Naive thymus-derived CD4-positive, alpha-beta T cell (primary cell): Measurements from ENCODE around the gene GBX1. TPM values are rescaled to one million over a fixed set of nuclear protein-coding genes. Genes with fewer than 3 reads are reported as not detected.

Experiments
- ATAC-seq: fragments of 150-1000 bp; cut with Tn5 transposase; 2 replicates; pipeline ENCODE4 v1.10.0; 2021; ENCODE audit warnings: mild to moderate bottlenecking, moderate library complexity
- CTCF ChIA-PET: fragments of 350-600 bp; sonication (Branson Sonifier 250); formaldehyde crosslinking; loops from one replicate; lab custom pipeline; 2021; ENCODE audit warnings: antibody characterized with exemption; lab: Charles Lee
- POLR2A ChIA-PET: fragments of 350-600 bp; sonication (Branson Sonifier 250); formaldehyde crosslinking; loops from one replicate; lab custom pipeline; 2021; ENCODE audit warnings: antibody characterized with exemption, inconsistent platforms; lab: Charles Lee
- DNase-seq, 9 donors: peaks; one replicate each; pipeline versions ENCODE4 v3.0.0 to v3.0.0-alpha.2; 2020 to 2022; ENCODE audit warnings: mixed read lengths in 1 of 9
- H3K27ac ChIP-seq: one replicate; pipeline ENCODE4 v1.7.0; 2013; ENCODE audit warnings: mild to moderate bottlenecking, low read depth, low read length, moderate library complexity
- H3K27me3 ChIP-seq, 2 donors: one replicate each; pipeline ENCODE4 v1.7.0; 2013; ENCODE audit warnings: low read length in 2 of 2, mild to moderate bottlenecking in 2 of 2, moderate library complexity in 2 of 2; ENCODE audit not compliant: control insufficient read depth in 2 of 2, insufficient read depth in 2 of 2
- H3K36me3 ChIP-seq, 3 experiments: 1 replicate in 2 of 3; 2 replicates in 1 of 3; pipeline ENCODE4 v1.7.0; 2013; ENCODE audit warnings: low read length in 3 of 3, mild to moderate bottlenecking in 3 of 3, moderate library complexity in 1 of 3; ENCODE audit not compliant: insufficient read depth in 3 of 3, control insufficient read depth in 2 of 3
- H3K4me1 ChIP-seq, 2 donors: one replicate each; pipeline ENCODE4 v1.7.0; 2013; ENCODE audit warnings: low read length in 2 of 2, mild to moderate bottlenecking in 2 of 2, moderate library complexity in 1 of 2; ENCODE audit not compliant: control insufficient read depth in 2 of 2, insufficient read depth in 2 of 2
- H3K4me3 ChIP-seq: 2 replicates; pipeline ENCODE4 v1.7.0; 2013; ENCODE audit warnings: mild to moderate bottlenecking, low read length
- H3K9me3 ChIP-seq, 3 experiments: 1 replicate in 2 of 3; 2 replicates in 1 of 3; pipeline ENCODE4 v1.7.0; 2013; ENCODE audit warnings: low read length in 3 of 3; ENCODE audit not compliant: control insufficient read depth in 2 of 3
- H3K27ac Mint-ChIP-seq, 9 donors: one replicate each; pipeline ENCODE4 v1.8.0; 2020 to 2022; ENCODE audit warnings: mixed read lengths in 9 of 9, mild to moderate bottlenecking in 8 of 9, moderate library complexity in 5 of 9, inconsistent platforms in 2 of 9
- H3K27me3 Mint-ChIP-seq, 5 donors: one replicate each; pipeline ENCODE4 v1.8.0; 2021 to 2022; ENCODE audit warnings: mixed read lengths in 5 of 5, mild to moderate bottlenecking in 1 of 5
- H3K36me3 Mint-ChIP-seq, 5 donors: one replicate each; pipeline ENCODE4 v1.8.0; 2020 to 2022; ENCODE audit warnings: mixed read lengths in 5 of 5, mild to moderate bottlenecking in 3 of 5, inconsistent platforms in 1 of 5
- H3K4me1 Mint-ChIP-seq, 7 donors: one replicate each; pipeline ENCODE4 v1.8.0; 2020 to 2022; ENCODE audit warnings: mixed read lengths in 7 of 7, mild to moderate bottlenecking in 3 of 7, inconsistent platforms in 1 of 7
- H3K4me3 Mint-ChIP-seq, 10 donors: one replicate each; pipeline ENCODE4 v1.8.0; 2020 to 2022; ENCODE audit warnings: mild to moderate bottlenecking in 10 of 10, mixed read lengths in 10 of 10, moderate library complexity in 6 of 10, inconsistent platforms in 2 of 10
- H3K9me3 Mint-ChIP-seq, 11 donors: one replicate each; pipeline ENCODE4 v1.8.0; 2020 to 2022; ENCODE audit warnings: mixed read lengths in 11 of 11, mild to moderate bottlenecking in 4 of 11, inconsistent platforms in 1 of 11, moderate library complexity in 1 of 11
- intact Hi-C, 2 donors: fragments of 100-400 bp; cut with micrococcal nuclease; formaldehyde crosslinking; loops; one replicate each; pipeline ENCODE4 v1.15.1; 2023
- polyA plus RNA-seq, 2 donors: library from polyadenylated mRNA; unstranded; fragments of 300-500 nt; fragmentation: Illumina TruSeq; gene quantifications; one replicate each; pipeline ENCODE4 v1.2.3, GENCODE V29; 2021
- total RNA-seq, 6 experiments: library from RNA in 5 of 6; stranded (reverse) in 5 of 6; gene quantifications; 1 replicate in 5 of 6; 2 replicates in 1 of 6; pipeline ENCODE4 v1.2.3 and lab custom pipeline; 2021 to 2026

GBX1 gene
- total and polyA plus RNA-seq, 7 experiments from 2014 or later: not detected

DNA sequence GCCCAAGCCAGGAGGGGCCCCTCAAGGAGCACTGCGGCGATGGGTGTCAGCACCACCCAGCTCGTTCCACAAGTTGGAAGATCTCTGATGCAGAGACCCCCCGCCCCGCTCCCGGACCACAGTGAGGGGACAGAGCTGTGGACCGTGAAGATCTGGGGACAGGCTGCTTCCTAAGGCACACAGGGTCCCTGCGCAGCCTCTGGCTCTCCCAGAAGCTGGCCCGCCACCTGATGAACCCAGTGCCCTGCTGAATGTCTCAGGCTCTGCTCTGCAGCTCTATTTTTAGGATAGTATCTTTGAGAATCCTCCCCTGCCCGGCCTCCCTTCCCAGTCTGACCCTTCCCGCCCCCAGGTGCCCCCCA is 29.7 kb downstream of the GBX1 start:
- POLR2A ChIA-PET: no interaction called here
- intact Hi-C loops: no loop called here

DNA sequence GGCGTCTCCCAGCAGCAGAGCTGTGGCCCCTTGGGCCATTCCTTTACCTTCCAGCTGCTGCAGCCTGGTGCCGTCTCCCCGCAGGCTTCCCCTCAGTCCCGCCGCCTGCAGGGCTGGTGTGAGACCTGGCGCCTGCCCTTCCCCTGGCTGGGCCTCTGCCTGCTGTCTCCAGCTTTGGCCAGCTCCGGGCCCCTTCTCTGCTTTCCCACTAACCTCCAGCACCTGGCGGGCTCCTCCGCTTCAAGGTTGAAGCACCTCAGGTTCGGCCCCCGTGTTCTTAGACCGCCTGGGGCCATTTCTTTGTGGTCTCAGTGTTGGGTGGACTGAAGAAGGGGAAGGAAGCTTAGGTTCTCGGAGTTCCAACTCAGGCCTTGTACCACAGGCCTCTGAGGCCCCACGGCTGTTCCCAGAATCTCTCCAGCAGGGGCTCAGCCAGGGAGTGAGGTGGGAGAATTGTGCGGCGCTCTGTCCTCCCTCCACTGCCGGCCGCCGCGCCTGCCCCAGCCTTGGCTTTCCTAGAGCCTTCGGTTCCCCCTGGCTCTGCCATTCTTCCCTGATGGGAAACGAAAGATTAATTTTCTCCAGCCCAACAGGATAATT is 30.3 kb downstream of the GBX1 start:
- no peaks in the 10 kb centered on the region for H3K9me3 ChIP-seq
- no peak overlapping the region for H3K27ac ChIP-seq
- Mint-ChIP-seq H3K27ac (no peak overlapping the region), H3K36me3 (peaks cover 0 to 16% (median 5%) of the 10 kb centered on the region in 5 donors), H3K9me3 (no peaks in the 10 kb centered on the region), H3K4me3 (no peak overlapping the region), H3K4me1 (no peaks in the 10 kb centered on the region), H3K27me3 (no peaks in the 10 kb centered on the region)
- H3K36me3 ChIP-seq: peaks cover 0 to 26% (median 0%) of the 10 kb centered on the region in 3 experiments
- intact Hi-C loops: no loop called here
- no peaks in the 10 kb centered on the region for H3K4me1 ChIP-seq
- ATAC-seq (no peak), DNase-seq (no peak)
- CTCF ChIA-PET: no interaction called here
- H3K4me3 ChIP-seq: no peak overlapping the region
- no peaks in the 10 kb centered on the region for H3K27me3 ChIP-seq
- POLR2A ChIA-PET: no interaction called here

More for the DNA sequence above, 29.7 kb downstream of the GBX1 start:
- peaks cover 0 to 16% (median 5%) of the 10 kb centered on the region in 5 donors for H3K36me3 Mint-ChIP-seq
- no peaks in the 10 kb centered on the region for H3K9me3 ChIP-seq
- no peak overlapping the region for H3K27ac ChIP-seq
- H3K9me3 Mint-ChIP-seq: no peaks in the 10 kb centered on the region
- no peaks in the 10 kb centered on the region for H3K27me3 ChIP-seq
- H3K27ac Mint-ChIP-seq: no peak overlapping the region
- no peak overlapping the region for H3K4me3 ChIP-seq
- no peaks in the 10 kb centered on the region for H3K4me1 Mint-ChIP-seq
- CTCF ChIA-PET: no interaction called here
- ATAC-seq (no peak), DNase-seq (no peak)
- H3K36me3 ChIP-seq: peaks cover 0 to 22% (median 0%) of the 10 kb centered on the region in 3 experiments
- H3K27me3 Mint-ChIP-seq: no peaks in the 10 kb centered on the region
- no peaks in the 10 kb centered on the region for H3K4me1 ChIP-seq
- no peak overlapping the region for H3K4me3 Mint-ChIP-seq

DNA sequence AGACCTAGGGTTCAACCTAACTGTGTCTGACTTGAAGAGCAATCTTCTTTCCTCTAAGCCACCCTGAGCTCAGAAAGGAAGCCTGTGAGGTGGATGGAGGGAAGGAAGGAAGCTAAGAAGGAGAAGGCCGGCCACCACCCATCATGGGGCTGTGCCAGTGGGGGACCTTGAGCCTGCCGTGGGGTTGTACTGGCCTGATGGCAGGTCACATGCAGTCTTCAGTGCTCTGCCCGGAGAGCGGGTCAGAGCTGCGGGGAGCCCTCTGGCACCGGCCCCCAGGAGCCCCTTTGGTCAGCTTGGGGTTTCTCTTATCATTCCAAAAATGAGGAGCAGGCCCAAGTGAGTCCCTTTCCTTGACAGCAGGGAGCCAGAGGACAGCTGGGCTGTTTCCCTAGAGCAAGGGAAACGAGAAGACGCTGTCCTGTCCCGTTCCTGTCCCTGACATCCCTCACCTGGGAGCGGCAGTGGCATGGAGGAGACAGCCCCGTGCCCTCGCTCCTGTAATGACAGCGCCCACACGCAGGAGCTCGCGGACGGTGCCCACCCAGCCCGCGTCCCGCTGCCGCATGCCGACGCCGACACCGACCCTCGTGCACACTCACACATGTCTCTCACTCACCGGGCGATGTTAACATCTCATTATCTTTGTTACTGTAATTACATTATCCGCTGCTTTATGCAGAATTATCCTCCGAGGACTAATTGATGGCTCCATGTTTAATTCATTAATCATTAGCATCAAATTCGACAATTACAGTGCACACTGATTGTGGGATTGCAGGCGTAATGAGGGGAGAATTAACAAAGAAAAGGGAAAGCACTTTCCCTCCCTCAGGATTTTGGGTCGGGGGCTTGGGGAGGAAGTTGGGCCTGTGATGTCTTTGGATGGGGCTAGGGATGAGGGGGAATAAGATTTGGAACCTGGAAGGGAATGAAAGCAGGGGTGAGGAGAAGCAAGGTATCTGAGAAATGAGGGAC is 31.3 kb downstream of the GBX1 start:
- Mint-ChIP-seq H3K9me3 (no peaks in the 10 kb centered on the region), H3K27ac (no peak overlapping the region), H3K27me3 (no peaks in the 10 kb centered on the region), H3K36me3 (peaks cover 0 to 23% (median 5%) of the 10 kb centered on the region in 5 donors), H3K4me3 (no peak overlapping the region), H3K4me1 (no peaks in the 10 kb centered on the region)
- Histone ChIP-seq H3K27ac (no peak overlapping the region), H3K36me3 (peaks cover 0 to 32% (median 0%) of the 10 kb centered on the region in 3 experiments), H3K27me3 (no peaks in the 10 kb centered on the region), H3K9me3 (no peaks in the 10 kb centered on the region), H3K4me3 (no peak overlapping the region), H3K4me1 (no peaks in the 10 kb centered on the region)
- CTCF ChIA-PET: no interaction called here
- intact Hi-C loops: no loop called here
- ATAC-seq: no peak
- no peak for DNase-seq
- POLR2A ChIA-PET: no interaction called here

DNA sequence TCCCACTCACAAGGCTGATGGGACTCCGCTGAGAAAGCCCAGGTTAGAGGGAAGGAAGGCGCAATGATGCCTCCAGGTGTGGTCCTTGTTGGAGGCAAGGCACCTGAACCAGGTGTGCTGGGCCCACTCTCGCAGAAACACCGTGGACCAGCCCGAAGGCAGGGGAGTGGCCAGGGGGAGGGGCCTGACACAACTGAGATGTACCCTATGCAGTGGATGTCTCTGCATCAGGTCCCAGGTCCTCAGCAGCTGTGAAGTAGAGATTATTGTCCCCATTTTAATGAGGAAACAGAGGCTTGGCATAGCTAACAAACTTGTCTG is 32.0 kb downstream of the GBX1 start:
- peak overlapping the region in 1 of 9 donors; percentile 80 for H3K27ac Mint-ChIP-seq
- DNase-seq (no peak), ATAC-seq (no peak)
- Histone ChIP-seq H3K4me1 (no peaks in the 10 kb centered on the region), H3K9me3 (no peaks in the 10 kb centered on the region), H3K4me3 (no peak overlapping the region), H3K36me3 (peaks cover 0 to 39% (median 0%) of the 10 kb centered on the region in 3 experiments), H3K27me3 (no peaks in the 10 kb centered on the region), H3K27ac (no peak overlapping the region)
- no peaks in the 10 kb centered on the region for H3K9me3 Mint-ChIP-seq
- no peaks in the 10 kb centered on the region for H3K27me3 Mint-ChIP-seq
- ChIA-PET POLR2A (no interaction called here), CTCF (no interaction called here)
- no peak overlapping the region for H3K4me3 Mint-ChIP-seq
- H3K36me3 Mint-ChIP-seq: peaks cover 0 to 28% (median 2%) of the 10 kb centered on the region in 5 donors
- H3K4me1 Mint-ChIP-seq: no peaks in the 10 kb centered on the region
- intact Hi-C loops: no loop called here

DNA sequence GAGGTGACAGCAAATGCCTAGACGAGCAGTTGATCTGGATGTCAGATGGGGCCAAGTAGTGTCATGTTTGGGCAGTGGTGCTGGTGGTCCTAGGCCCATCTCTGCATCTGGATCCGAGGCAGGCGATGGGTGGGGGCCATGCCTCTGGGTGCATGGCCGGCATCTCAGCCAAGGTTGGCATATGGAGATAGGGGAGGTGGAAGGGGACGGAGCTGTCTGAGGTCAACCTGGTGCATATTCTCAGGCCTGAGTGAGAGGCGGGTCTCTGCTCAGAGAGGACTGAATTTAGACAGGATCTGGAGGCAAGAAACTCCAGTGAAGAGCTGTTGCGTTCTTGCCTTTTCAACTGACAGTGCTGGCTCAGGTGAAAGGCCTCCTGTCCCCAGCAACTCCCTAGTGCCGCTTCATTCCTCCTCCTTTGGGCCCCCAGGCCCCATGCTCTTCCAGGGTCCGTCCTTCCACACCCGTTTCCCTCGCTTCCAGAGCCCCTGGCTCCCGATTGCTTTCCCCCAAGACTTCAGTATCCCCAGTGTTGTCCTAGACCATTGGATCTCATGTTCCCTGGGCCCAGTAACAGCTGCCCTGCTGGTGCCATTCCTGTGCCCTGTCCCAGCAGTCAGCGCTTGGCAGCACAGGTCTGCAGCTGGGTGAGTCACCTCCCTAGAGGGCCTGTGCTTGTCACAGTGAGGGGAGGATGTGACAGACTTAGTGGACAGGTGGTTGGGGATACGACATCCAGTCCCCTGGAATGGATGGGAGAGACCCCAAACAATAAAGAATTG is 32.6 kb downstream of the GBX1 start:
- intact Hi-C loops: no loop called here
- H3K27ac ChIP-seq: no peak overlapping the region
- H3K4me1 Mint-ChIP-seq: no peaks in the 10 kb centered on the region
- ATAC-seq: no peak
- peaks cover 0 to 44% (median 0%) of the 10 kb centered on the region in 3 experiments for H3K36me3 ChIP-seq
- no peak overlapping the region for H3K4me3 ChIP-seq
- ChIA-PET POLR2A (no interaction called here), CTCF (no interaction called here)
- no peaks in the 10 kb centered on the region for H3K9me3 Mint-ChIP-seq
- H3K9me3 ChIP-seq: no peaks in the 10 kb centered on the region
- no peak for DNase-seq
- no peaks in the 10 kb centered on the region for H3K27me3 Mint-ChIP-seq
- H3K27me3 ChIP-seq: no peaks in the 10 kb centered on the region
- H3K27ac Mint-ChIP-seq: peak overlapping the region in 1 of 9 donors; percentile 80
- H3K4me3 Mint-ChIP-seq: no peak overlapping the region
- H3K36me3 Mint-ChIP-seq: peaks cover 0 to 32% (median 0%) of the 10 kb centered on the region in 5 donors
- no peaks in the 10 kb centered on the region for H3K4me1 ChIP-seq

DNA sequence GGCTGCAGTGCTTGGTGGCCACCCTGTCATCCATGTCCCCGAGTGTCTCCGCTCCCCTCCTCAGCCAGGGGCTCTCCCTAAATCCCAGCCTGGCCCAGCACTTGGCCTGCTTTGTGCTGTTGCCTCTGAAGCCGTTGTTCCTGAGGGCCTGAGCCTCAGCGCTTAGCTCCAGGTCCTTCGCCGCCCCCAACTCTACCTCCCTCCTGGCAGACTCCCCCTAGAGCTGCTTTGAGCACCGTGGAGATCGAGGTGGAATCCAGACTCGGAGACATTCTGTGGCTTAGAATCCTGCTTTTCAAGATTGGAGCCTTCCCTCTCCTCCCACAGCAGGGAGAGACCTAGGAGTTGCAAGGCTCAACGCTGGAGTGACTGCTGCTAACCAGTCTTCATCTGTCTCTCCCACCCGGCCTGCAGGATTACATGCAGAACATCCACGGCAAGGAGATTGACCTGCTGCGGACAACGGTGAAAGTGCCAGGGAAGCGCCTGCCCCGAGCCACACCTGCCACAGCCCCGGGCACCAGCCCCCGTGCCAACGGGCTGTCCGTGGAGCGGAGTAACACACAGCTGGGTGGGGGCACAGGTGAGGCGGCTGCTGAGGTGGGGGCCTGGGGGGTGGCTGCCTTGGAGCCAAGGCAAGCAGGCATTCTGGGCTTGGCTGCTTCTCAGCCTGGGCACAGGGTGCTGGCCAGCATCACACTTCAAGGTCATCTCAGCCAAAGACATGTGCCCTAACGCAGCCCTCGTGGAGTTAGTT is 33.3 kb downstream of the GBX1 start:
- no peaks in the 10 kb centered on the region for H3K4me1 Mint-ChIP-seq

More for the DNA sequence above, 33.3 kb downstream of the GBX1 start:
- H3K27me3 Mint-ChIP-seq: no peaks in the 10 kb centered on the region
- no peaks in the 10 kb centered on the region for H3K9me3 Mint-ChIP-seq
- intact Hi-C loops: no loop called here
- ATAC-seq (no peak), DNase-seq (no peak)
- Histone ChIP-seq H3K36me3 (peaks cover 0 to 49% (median 0%) of the 10 kb centered on the region in 3 experiments), H3K27me3 (no peaks in the 10 kb centered on the region), H3K27ac (no peak overlapping the region), H3K4me3 (no peak overlapping the region), H3K9me3 (no peaks in the 10 kb centered on the region), H3K4me1 (no peaks in the 10 kb centered on the region)
- H3K36me3 Mint-ChIP-seq: peaks cover 0 to 33% (median 0%) of the 10 kb centered on the region in 5 donors
- no peak overlapping the region for H3K27ac Mint-ChIP-seq
- H3K4me3 Mint-ChIP-seq: no peak overlapping the region
- ChIA-PET CTCF (no interaction called here), POLR2A (no interaction called here)
